HepG2 (cell line): ENCODE measurements around the gene SRSF6. TPM values are rescaled to one million over a fixed set of nuclear protein-coding genes. Genes with fewer than 3 reads are reported as not detected.
A peak's percentile ranks its signal among the peaks of the same experiment; 100 is the strongest.

Experiments used
- AKAP8 ChIP-seq: sonication (generic); formaldehyde crosslinking; IDR thresholded peaks from 2 replicates; pipeline ENCODE4 v1.5.1; 2020; ENCODE audit warnings: mild to moderate bottlenecking, missing genetic modification reagents
- BRCA1 ChIP-seq: sonication (generic); formaldehyde crosslinking; IDR thresholded peaks from 2 replicates; pipeline ENCODE4 v1.4.0; 2020; ENCODE audit warnings: missing genetic modification reagents
- BRD4 ChIP-seq: sonication (generic); formaldehyde crosslinking; IDR thresholded peaks from 2 replicates; pipeline ENCODE4 v1.4.0; 2020; ENCODE audit warnings: missing genetic modification reagents
- FOSL1 ChIP-seq: sonication (generic); formaldehyde crosslinking; IDR thresholded peaks from 2 replicates; pipeline ENCODE4 v1.9.0; 2021; ENCODE audit warnings: missing genetic modification reagents, borderline replicate concordance
- FOXM1 ChIP-seq: sonication (generic); formaldehyde crosslinking; IDR thresholded peaks from 2 replicates; pipeline ENCODE4 v1.5.0; 2020; ENCODE audit warnings: missing genetic modification reagents
- MEIS1 ChIP-seq: sonication (generic); formaldehyde crosslinking; IDR thresholded peaks from 2 replicates; pipeline ENCODE4 v1.9.0; 2021; ENCODE audit warnings: mild to moderate bottlenecking, missing genetic modification reagents, moderate library complexity, borderline replicate concordance
- NFATC3 ChIP-seq: sonication (generic); formaldehyde crosslinking; IDR thresholded peaks from 2 replicates; pipeline ENCODE4 v1.5.1; 2020; ENCODE audit warnings: mild to moderate bottlenecking, missing genetic modification reagents
- NPAS2 ChIP-seq: sonication (generic); formaldehyde crosslinking; IDR thresholded peaks from 2 replicates; pipeline ENCODE4 v1.8.0; 2022; ENCODE audit warnings: mild to moderate bottlenecking, missing genetic modification reagents, borderline replicate concordance
- PAWR ChIP-seq: sonication (generic); formaldehyde crosslinking; IDR thresholded peaks from 2 replicates; pipeline ENCODE4 v1.4.0; 2020; ENCODE audit warnings: missing genetic modification reagents, mild to moderate bottlenecking, borderline replicate concordance
- POGZ ChIP-seq: sonication (generic); formaldehyde crosslinking; IDR thresholded peaks from 2 replicates; pipeline ENCODE4 v1.4.0; 2020; ENCODE audit warnings: mild to moderate bottlenecking, missing genetic modification reagents
- SRSF4 ChIP-seq: fragments of 200-400 bp; formaldehyde crosslinking; IDR thresholded peaks from one replicate; pipeline ENCODE4 v1.6.1; 2018; ENCODE audit warnings: mild to moderate bottlenecking, low read depth, low read length, moderate library complexity; ENCODE audit not compliant: poor library complexity, severe bottlenecking
- STAG1 ChIP-seq: sonication (generic); formaldehyde crosslinking; IDR thresholded peaks from 2 replicates; pipeline ENCODE4 v1.4.0; 2020; ENCODE audit warnings: missing genetic modification reagents
- ZNF350 ChIP-seq: sonication (generic); formaldehyde crosslinking; IDR thresholded peaks from 2 replicates; pipeline ENCODE4 v1.4.0; 2020; ENCODE audit warnings: mild to moderate bottlenecking, low read depth, missing genetic modification reagents, borderline replicate concordance
- ZNF558 ChIP-seq: sonication (generic); formaldehyde crosslinking; IDR thresholded peaks from 2 replicates; pipeline ENCODE4 v1.9.0; 2022; ENCODE audit warnings: mild to moderate bottlenecking, missing genetic modification reagents, borderline replicate concordance
- ZNF616 ChIP-seq: sonication (generic); formaldehyde crosslinking; IDR thresholded peaks from 2 replicates; pipeline ENCODE4 v1.5.0; 2020; ENCODE audit warnings: low read depth, mild to moderate bottlenecking, missing genetic modification reagents
- ZNF878 ChIP-seq: sonication (generic); formaldehyde crosslinking; IDR thresholded peaks from 2 replicates; pipeline ENCODE4 v1.8.1; 2023; ENCODE audit warnings: mild to moderate bottlenecking, missing genetic modification reagents, moderate library complexity
- ZSCAN29 ChIP-seq: sonication (generic); formaldehyde crosslinking; conservative IDR thresholded peaks from 2 replicates; pipeline ENCODE4 v1.4.0; 2020; ENCODE audit warnings: mild to moderate bottlenecking, missing genetic modification reagents
- polyA plus RNA-seq, 8 experiments: library from polyadenylated mRNA; depleted of rRNA in 3 of 8; stranded (reverse) in 7 of 8; unstranded in 1 of 8; fragments of >200 nt; fragmentation: Illumina TruSeq in 4 of 8; extraction: Trizol in 4 of 8; gene quantifications; 2 replicates each; pipeline versions ENCODE4 v1.2.1 to v1.2.3, GENCODE V29; 2011 to 2016; ENCODE audit warnings: low read depth in 4 of 8, missing spikeins in 1 of 8, mixed read lengths in 1 of 8; ENCODE audit not compliant: insufficient read depth in 1 of 8
- total RNA-seq, 5 experiments: library from RNA; depleted of rRNA; stranded (reverse); fragments of >200 nt; fragmentation: Illumina TruSeq; extraction: Trizol; gene quantifications; 2 replicates each; pipeline ENCODE4 v1.2.3, GENCODE V29; 2016; ENCODE audit warnings: low read depth in 1 of 5
- TF ChIP-seq, protein P1 (sequence below): sonication (generic); formaldehyde crosslinking; IDR thresholded peaks from 2 replicates; pipeline ENCODE4 v1.4.0; 2020; ENCODE audit warnings: missing genetic modification reagents, borderline replicate concordance
- TF ChIP-seq, protein P2 (sequence below): sonication (generic); formaldehyde crosslinking; IDR thresholded peaks from 2 replicates; pipeline ENCODE4 v1.5.1; 2020; ENCODE audit warnings: missing genetic modification reagents, mild to moderate bottlenecking, borderline replicate concordance
- TF ChIP-seq, protein P3 (sequence below): sonication (generic); formaldehyde crosslinking; IDR thresholded peaks from 2 replicates; pipeline ENCODE4 v1.5.0; 2020; ENCODE audit warnings: mild to moderate bottlenecking, missing genetic modification reagents, moderate library complexity
- TF ChIP-seq, protein P4 (sequence below): sonication (generic); formaldehyde crosslinking; IDR thresholded peaks from 2 replicates; pipeline ENCODE4 v1.8.1; 2023; ENCODE audit warnings: mild to moderate bottlenecking, missing genetic modification reagents
- TF ChIP-seq, protein P5 (sequence below): sonication (generic); formaldehyde crosslinking; IDR thresholded peaks from 2 replicates; pipeline ENCODE4 v1.4.0; 2020; ENCODE audit warnings: low read depth, mild to moderate bottlenecking, missing genetic modification reagents

The SRSF6 gene
- total and polyA plus RNA-seq, 2 of the 13 experiments (the other 11 are each of a cell fraction or from before 2014, with no cell fraction given) = 156 to 194 TPM

DNA sequence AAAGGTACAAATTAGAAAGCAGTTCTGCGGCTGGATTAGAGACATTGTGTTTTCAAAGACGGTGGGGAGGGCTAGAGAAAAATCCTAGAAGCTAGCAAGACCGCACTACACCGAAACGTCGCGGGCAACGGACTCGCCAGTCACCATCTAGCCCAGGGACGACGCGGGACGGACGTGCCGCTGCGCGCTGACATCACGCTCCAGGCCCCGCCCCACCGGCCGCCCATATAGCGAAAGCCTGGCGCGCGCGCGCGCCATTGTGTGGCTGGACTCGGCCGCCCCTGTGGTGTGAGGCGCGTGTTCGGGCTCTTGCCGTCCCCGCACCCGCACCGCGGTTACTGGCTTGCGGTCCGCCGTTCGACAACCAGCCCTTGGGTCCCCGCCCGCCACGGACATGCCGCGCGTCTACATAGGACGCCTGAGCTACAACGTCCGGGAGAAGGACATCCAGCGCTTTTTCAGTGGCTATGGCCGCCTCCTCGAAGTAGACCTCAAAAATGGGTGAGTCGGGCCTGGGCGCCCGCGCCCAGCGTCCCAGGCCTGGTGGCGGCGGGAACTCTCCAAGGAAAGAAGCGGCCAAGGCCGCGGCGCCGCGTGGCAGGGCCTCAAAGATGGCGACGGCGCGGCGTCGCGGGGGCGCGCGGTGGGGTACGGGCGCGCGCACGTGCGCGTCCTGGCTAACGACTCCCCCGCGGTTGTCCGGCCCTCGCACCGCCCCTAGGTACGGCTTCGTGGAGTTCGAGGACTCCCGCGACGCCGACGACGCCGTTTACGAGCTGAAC is at the start of gene SRSF6 (continued):
- TF ChIP-seq, protein P1, sequence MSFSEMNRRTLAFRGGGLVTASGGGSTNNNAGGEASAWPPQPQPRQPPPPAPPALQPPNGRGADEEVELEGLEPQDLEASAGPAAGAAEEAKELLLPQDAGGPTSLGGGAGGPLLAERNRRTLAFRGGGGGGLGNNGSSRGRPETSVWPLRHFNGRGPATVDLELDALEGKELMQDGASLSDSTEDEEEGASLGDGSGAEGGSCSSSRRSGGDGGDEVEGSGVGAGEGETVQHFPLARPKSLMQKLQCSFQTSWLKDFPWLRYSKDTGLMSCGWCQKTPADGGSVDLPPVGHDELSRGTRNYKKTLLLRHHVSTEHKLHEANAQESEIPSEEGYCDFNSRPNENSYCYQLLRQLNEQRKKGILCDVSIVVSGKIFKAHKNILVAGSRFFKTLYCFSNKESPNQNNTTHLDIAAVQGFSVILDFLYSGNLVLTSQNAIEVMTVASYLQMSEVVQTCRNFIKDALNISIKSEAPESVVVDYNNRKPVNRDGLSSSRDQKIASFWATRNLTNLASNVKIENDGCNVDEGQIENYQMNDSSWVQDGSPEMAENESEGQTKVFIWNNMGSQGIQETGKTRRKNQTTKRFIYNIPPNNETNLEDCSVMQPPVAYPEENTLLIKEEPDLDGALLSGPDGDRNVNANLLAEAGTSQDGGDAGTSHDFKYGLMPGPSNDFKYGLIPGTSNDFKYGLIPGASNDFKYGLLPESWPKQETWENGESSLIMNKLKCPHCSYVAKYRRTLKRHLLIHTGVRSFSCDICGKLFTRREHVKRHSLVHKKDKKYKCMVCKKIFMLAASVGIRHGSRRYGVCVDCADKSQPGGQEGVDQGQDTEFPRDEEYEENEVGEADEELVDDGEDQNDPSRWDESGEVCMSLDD = peak; percentile 89
- TF ChIP-seq, protein P2, sequence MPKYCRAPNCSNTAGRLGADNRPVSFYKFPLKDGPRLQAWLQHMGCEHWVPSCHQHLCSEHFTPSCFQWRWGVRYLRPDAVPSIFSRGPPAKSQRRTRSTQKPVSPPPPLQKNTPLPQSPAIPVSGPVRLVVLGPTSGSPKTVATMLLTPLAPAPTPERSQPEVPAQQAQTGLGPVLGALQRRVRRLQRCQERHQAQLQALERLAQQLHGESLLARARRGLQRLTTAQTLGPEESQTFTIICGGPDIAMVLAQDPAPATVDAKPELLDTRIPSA (CRISPR knock-in tag) = peak; percentile 90
- TF ChIP-seq, protein P3, sequence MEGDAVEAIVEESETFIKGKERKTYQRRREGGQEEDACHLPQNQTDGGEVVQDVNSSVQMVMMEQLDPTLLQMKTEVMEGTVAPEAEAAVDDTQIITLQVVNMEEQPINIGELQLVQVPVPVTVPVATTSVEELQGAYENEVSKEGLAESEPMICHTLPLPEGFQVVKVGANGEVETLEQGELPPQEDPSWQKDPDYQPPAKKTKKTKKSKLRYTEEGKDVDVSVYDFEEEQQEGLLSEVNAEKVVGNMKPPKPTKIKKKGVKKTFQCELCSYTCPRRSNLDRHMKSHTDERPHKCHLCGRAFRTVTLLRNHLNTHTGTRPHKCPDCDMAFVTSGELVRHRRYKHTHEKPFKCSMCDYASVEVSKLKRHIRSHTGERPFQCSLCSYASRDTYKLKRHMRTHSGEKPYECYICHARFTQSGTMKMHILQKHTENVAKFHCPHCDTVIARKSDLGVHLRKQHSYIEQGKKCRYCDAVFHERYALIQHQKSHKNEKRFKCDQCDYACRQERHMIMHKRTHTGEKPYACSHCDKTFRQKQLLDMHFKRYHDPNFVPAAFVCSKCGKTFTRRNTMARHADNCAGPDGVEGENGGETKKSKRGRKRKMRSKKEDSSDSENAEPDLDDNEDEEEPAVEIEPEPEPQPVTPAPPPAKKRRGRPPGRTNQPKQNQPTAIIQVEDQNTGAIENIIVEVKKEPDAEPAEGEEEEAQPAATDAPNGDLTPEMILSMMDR (CRISPR knock-in tag) = peak; percentile 35; the same call in 1 of the 2 replicates
- peak; percentile 90; the same call in 1 of the 2 replicates for TF ChIP-seq FOXM1 (CRISPR knock-in tag)
- no peak for TF ChIP-seq PAWR
- peak; percentile 98 for TF ChIP-seq SRSF4
- peak; percentile 60; the same call in 1 of the 2 replicates for TF ChIP-seq NFATC3 (CRISPR knock-in tag)
- TF ChIP-seq, protein P4, sequence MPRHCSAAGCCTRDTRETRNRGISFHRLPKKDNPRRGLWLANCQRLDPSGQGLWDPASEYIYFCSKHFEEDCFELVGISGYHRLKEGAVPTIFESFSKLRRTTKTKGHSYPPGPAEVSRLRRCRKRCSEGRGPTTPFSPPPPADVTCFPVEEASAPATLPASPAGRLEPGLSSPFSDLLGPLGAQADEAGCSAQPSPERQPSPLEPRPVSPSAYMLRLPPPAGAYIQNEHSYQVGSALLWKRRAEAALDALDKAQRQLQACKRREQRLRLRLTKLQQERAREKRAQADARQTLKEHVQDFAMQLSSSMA (CRISPR knock-in tag) = peak; percentile 82; the same call in 1 of the 2 replicates
- TF ChIP-seq POGZ (CRISPR knock-in tag) = peak; percentile 61
- peak; percentile 92 for TF ChIP-seq AKAP8 (CRISPR knock-in tag)
- peak; percentile 95 for TF ChIP-seq ZNF616 (CRISPR knock-in tag)
- TF ChIP-seq ZSCAN29 = no peak; the same call in 1 of the 2 replicates
- TF ChIP-seq, protein P5, sequence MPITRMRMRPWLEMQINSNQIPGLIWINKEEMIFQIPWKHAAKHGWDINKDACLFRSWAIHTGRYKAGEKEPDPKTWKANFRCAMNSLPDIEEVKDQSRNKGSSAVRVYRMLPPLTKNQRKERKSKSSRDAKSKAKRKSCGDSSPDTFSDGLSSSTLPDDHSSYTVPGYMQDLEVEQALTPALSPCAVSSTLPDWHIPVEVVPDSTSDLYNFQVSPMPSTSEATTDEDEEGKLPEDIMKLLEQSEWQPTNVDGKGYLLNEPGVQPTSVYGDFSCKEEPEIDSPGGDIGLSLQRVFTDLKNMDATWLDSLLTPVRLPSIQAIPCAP (CRISPR knock-in tag) = peak; percentile 91; the same call in 1 of the 2 replicates
- TF ChIP-seq FOSL1 = peak; percentile 69
- peak; percentile 80 for TF ChIP-seq ZNF350 (CRISPR knock-in tag)
- TF ChIP-seq MEIS1 (CRISPR knock-in tag) = no peak; the same call in none of the 2 replicates
- peak; percentile 100 for TF ChIP-seq ZNF558
- peak; percentile 97 for TF ChIP-seq ZNF878 (CRISPR knock-in tag)
- peak; percentile 100 for TF ChIP-seq BRD4 (CRISPR knock-in tag)
- TF ChIP-seq STAG1 (CRISPR knock-in tag) = no peak; the same call in 1 of the 2 replicates
- TF ChIP-seq BRCA1 = peak; percentile 98
- no peak for TF ChIP-seq NPAS2 (CRISPR knock-in tag)
